WERI-Rb-1 (cell line): ENCODE results near the gene C5orf52.

ENCODE experiments used
- DNase-seq: peaks from one replicate; pipeline ENCODE4 v3.0.0-alpha.2; 2020
- H3K27ac ChIP-seq: fragments of 250-450 bp; sonication (Bioruptor Pico); 2 replicates; pipeline ENCODE4 v1.5.1; 2020; ENCODE audit warnings: mild to moderate bottlenecking, moderate library complexity
- H3K27me3 ChIP-seq: fragments of 250-450 bp; sonication (Bioruptor Pico); 2 replicates; pipeline ENCODE4 v1.5.1; 2021; ENCODE audit warnings: mild to moderate bottlenecking, low read depth, moderate library complexity; ENCODE audit not compliant: insufficient read depth, severe bottlenecking
- H3K36me3 ChIP-seq: fragments of 250-450 bp; sonication (Bioruptor Pico); 2 replicates; pipeline ENCODE4 v1.5.1; 2020; ENCODE audit warnings: mild to moderate bottlenecking, moderate library complexity
- H3K4me3 ChIP-seq: 2 replicates; pipeline ENCODE4 v1.5.1; 2011; ENCODE audit warnings: low read depth, mild to moderate bottlenecking, control low read depth, low read length
- H3K9me3 ChIP-seq: fragments of 250-450 bp; sonication (Bioruptor Pico); 2 replicates; pipeline ENCODE4 v1.5.1; 2021; ENCODE audit warnings: mild to moderate bottlenecking, moderate library complexity; ENCODE audit not compliant: severe bottlenecking
- CTCF ChIP-seq: IDR thresholded peaks from 2 replicates; pipeline ENCODE4 v1.5.1; 2011; ENCODE audit warnings: low read depth, mild to moderate bottlenecking, control low read depth, inconsistent platforms, low read length

Gene C5orf52

GRCh38 chr5:157670662-157671591 is at the start of gene C5orf52:
C5orf52 (plus strand) TSS chr5:157671533; CDS start chr5:157671615, 82 bp downstream.
- no peak for DNase-seq
- H3K27ac ChIP-seq, result no peak within 1 kb of the TSS
- no peak within 1 kb of the TSS for H3K4me3 ChIP-seq
- H3K9me3 ChIP-seq, result peaks cover 9% of the 10 kb centered on the region
- H3K27me3 ChIP-seq, result no peaks in the 10 kb centered on the region
- no peak for TF ChIP-seq CTCF
- no peaks in the 10 kb centered on the region for H3K36me3 ChIP-seq

- no peaks in the 10 kb centered on the region for H3K9me3 ChIP-seq
- TF ChIP-seq CTCF, result no peak
- no peak overlapping the region for H3K27ac ChIP-seq
- no peak overlapping the region for H3K4me3 ChIP-seq
- DNase-seq, result no peak
- no peaks in the 10 kb centered on the region for H3K27me3 ChIP-seq
- no peaks in the 10 kb centered on the region for H3K36me3 ChIP-seq
Measured at GRCh38 chr5:157624144-157624543, 47.2 kb upstream of the C5orf52 start.

GRCh38 chr5:157626831-157627230 is 44.5 kb upstream of the C5orf52 start:
- no peak overlapping the region for H3K27ac ChIP-seq
- H3K36me3 ChIP-seq, result no peaks in the 10 kb centered on the region
- no peak for DNase-seq
- H3K9me3 ChIP-seq, result no peaks in the 10 kb centered on the region
- TF ChIP-seq CTCF, result no peak
- H3K4me3 ChIP-seq, result no peak overlapping the region
- no peaks in the 10 kb centered on the region for H3K27me3 ChIP-seq

GRCh38 chr5:157630341-157630740 is 41.0 kb upstream of the C5orf52 start:
- Histone ChIP-seq H3K27ac (no peak overlapping the region), H3K27me3 (no peaks in the 10 kb centered on the region), H3K36me3 (no peaks in the 10 kb centered on the region), H3K9me3 (no peaks in the 10 kb centered on the region), H3K4me3 (no peak overlapping the region)
- TF ChIP-seq CTCF, result no peak
- DNase-seq, result no peak

- H3K27me3 ChIP-seq, result no peaks in the 10 kb centered on the region
- no peaks in the 10 kb centered on the region for H3K9me3 ChIP-seq
- H3K4me3 ChIP-seq, result no peak overlapping the region
- H3K36me3 ChIP-seq, result no peaks in the 10 kb centered on the region
- no peak for DNase-seq
- no peak overlapping the region for H3K27ac ChIP-seq
- no peak for TF ChIP-seq CTCF
Measured at GRCh38 chr5:157640406-157641066, 30.8 kb upstream of the C5orf52 start.
